Measurements from ENCODE around the gene ZNF230.
A peak's percentile ranks its signal among the peaks of the same experiment; 100 is the strongest.

Gene ZNF230

GRCh38 chr19:44002566-44003460 lies at the start of gene ZNF230:
TSS of gene ZNF230 (plus strand) at chr19:44002957. CDS start at chr19:44007079, 4,122 bp downstream.
- FAIRE-seq = peak; percentile 86
- DNase-seq (ENCODE audit: low spot score) = peak; percentile 82

GRCh38 chr19:43956827-43957226 lies 45.9 kb upstream of the ZNF230 start:
- FAIRE-seq (no peak), DNase-seq (ENCODE audit: low spot score) (no peak)

GRCh38 chr19:43957891-43958290 lies 44.9 kb upstream of the ZNF230 start:
- DNase-seq (ENCODE audit: low spot score) = no peak
- FAIRE-seq = no peak

- DNase-seq (ENCODE audit: low spot score) (no peak), FAIRE-seq (no peak)
These were observed 42.3 kb upstream of the ZNF230 start for GRCh38 chr19:43960411-43960810.

GRCh38 chr19:43966079-43966694 lies 36.6 kb upstream of the ZNF230 start:
- no peak for DNase-seq (ENCODE audit: low spot score)
- no peak for FAIRE-seq

- no peak for DNase-seq (ENCODE audit: low spot score)
- FAIRE-seq = no peak
These were observed 26.0 kb upstream of the ZNF230 start for GRCh38 chr19:43976732-43977131.

- DNase-seq (ENCODE audit: low spot score) = no peak
- FAIRE-seq = no peak
These were observed 19.2 kb upstream of the ZNF230 start for GRCh38 chr19:43983544-43983911.

GRCh38 chr19:43983912-43984686 lies 18.7 kb upstream of the ZNF230 start, which contains the start of gene ZNF155:
TSS of gene ZNF155 (plus strand) at chr19:43984188. CDS start at chr19:43988544, 4,356 bp downstream.
- FAIRE-seq (peak; percentile 86), DNase-seq (ENCODE audit: low spot score) (peak; percentile 89)

- DNase-seq (ENCODE audit: low spot score) (no peak), FAIRE-seq (no peak)
These were observed 18.1 kb upstream of the ZNF230 start for GRCh38 chr19:43984687-43985000.

GRCh38 chr19:43997631-43998290 lies 5.0 kb upstream of the ZNF230 start:
- DNase-seq (ENCODE audit: low spot score) = no peak
- no peak for FAIRE-seq

GRCh38 chr19:44002212-44002565 lies 568 bp upstream of the ZNF230 start:
- no peak for DNase-seq (ENCODE audit: low spot score)
- no peak for FAIRE-seq

GRCh38 chr19:44003461-44004009 lies 778 bp downstream of the ZNF230 start:
- FAIRE-seq = no peak
- DNase-seq (ENCODE audit: low spot score) = peak; percentile 6

- no peak for DNase-seq (ENCODE audit: low spot score)
These were observed 3.2 kb downstream of the ZNF230 start for GRCh38 chr19:44005973-44006372.

GRCh38 chr19:44007473-44007872 lies 4.7 kb downstream of the ZNF230 start:
- no peak for DNase-seq (ENCODE audit: low spot score)
- FAIRE-seq = no peak

More at GRCh38 chr19:44005973-44006372, 3.2 kb downstream of the ZNF230 start:
- no peak for FAIRE-seq

- no peak for FAIRE-seq
- no peak for DNase-seq (ENCODE audit: low spot score)
These were observed 7.7 kb downstream of the ZNF230 start for GRCh38 chr19:44010468-44010867.

GRCh38 chr19:44019498-44019897 lies 16.7 kb downstream of the ZNF230 start:
- no peak for FAIRE-seq
- DNase-seq (ENCODE audit: low spot score) = no peak

GRCh38 chr19:44021221-44021620 lies 18.5 kb downstream of the ZNF230 start:
- FAIRE-seq (no peak), DNase-seq (ENCODE audit: low spot score) (no peak)

GRCh38 chr19:44024900-44025216 lies 22.1 kb downstream of the ZNF230 start:
- DNase-seq (ENCODE audit: low spot score) (no peak), FAIRE-seq (no peak)

- FAIRE-seq = peak; percentile 72
- DNase-seq (ENCODE audit: low spot score) = peak; percentile 65
These were observed 22.6 kb downstream of the ZNF230 start, which contains the start of gene ZNF222 for GRCh38 chr19:44025217-44025936. TSS of gene ZNF222 (plus strand) at chr19:44025379. CDS start at chr19:44025437, 58 bp downstream.

GRCh38 chr19:44026622-44027021 lies 23.9 kb downstream of the ZNF230 start:
- FAIRE-seq (no peak), DNase-seq (ENCODE audit: low spot score) (no peak)
